ENCODE data around the gene RALGAPA2.

DNA sequence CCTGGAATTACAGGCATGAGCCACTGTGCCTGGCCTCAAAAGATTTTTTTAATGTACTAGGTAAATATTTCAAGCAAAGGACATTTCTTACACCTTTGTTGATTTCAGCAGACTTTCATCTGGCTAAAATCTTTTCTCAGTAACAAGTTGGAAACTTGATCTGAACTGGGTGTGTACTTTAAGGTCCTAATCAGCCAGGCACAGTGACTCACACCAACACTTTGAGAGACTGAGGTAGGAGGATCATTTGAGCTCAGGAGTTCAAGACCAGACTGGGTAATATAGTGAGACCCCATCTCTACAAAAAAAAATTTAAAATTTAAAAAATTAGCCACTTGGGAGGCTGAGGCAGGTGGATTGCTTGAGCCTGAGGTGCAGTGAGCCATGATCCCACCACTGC is 7.0 kb upstream of the RALGAPA2 start:
- TF ChIP-seq, protein P1, sequence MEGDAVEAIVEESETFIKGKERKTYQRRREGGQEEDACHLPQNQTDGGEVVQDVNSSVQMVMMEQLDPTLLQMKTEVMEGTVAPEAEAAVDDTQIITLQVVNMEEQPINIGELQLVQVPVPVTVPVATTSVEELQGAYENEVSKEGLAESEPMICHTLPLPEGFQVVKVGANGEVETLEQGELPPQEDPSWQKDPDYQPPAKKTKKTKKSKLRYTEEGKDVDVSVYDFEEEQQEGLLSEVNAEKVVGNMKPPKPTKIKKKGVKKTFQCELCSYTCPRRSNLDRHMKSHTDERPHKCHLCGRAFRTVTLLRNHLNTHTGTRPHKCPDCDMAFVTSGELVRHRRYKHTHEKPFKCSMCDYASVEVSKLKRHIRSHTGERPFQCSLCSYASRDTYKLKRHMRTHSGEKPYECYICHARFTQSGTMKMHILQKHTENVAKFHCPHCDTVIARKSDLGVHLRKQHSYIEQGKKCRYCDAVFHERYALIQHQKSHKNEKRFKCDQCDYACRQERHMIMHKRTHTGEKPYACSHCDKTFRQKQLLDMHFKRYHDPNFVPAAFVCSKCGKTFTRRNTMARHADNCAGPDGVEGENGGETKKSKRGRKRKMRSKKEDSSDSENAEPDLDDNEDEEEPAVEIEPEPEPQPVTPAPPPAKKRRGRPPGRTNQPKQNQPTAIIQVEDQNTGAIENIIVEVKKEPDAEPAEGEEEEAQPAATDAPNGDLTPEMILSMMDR (IDR thresholded peaks at IDR 0.05), result no peak
- TF ChIP-seq POLR2A (IDR thresholded peaks at IDR 0.05) (no peak), EP300 (IDR thresholded peaks at IDR 0.05) (no peak)

Data from tibial nerve (tissue), 4 donors.